ENCODE measurements around the gene COL5A1.

Gene COL5A1

DNA sequence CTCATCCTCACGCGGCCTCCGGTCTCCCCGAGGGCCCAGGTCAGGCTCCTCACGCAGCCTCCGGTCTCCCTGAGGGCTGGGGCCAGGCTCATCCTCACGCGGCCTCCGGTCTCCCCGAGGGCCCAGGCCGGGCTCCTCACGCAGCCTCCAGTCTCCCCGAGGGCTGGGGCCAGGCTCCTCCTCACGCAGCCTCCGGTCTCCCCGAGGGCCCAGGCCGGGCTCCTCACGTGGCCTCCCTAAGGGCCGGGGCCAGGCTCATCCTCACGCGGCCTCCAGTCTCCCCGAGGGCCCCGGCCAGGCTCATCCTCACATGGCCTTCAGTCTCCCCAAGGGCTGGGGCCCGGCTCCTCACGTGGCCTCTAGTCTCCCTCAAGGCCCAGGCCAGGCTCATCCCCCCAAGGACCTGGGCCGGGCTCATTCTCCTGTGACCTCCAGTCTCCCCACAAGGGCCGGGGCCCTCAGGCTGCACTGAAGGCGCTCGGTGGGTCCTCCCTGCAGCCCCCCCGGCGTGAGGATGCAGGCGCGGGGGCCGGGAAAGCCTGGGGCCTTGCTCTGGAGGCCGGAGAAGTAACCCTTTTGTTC is 187.8 kb downstream of the COL5A1 start:
- Mint-ChIP-seq H3K27ac (no peak overlapping the region), H3K4me1 (no peaks in the 10 kb centered on the region), H3K9me3 (no peaks in the 10 kb centered on the region), H3K4me3 (no peak overlapping the region), H3K27me3 (ENCODE audit: low read depth) (no peaks in the 10 kb centered on the region), H3K36me3 (ENCODE audit: low read depth) (peaks cover 14% of the 10 kb centered on the region)
- TF ChIP-seq, protein P1, sequence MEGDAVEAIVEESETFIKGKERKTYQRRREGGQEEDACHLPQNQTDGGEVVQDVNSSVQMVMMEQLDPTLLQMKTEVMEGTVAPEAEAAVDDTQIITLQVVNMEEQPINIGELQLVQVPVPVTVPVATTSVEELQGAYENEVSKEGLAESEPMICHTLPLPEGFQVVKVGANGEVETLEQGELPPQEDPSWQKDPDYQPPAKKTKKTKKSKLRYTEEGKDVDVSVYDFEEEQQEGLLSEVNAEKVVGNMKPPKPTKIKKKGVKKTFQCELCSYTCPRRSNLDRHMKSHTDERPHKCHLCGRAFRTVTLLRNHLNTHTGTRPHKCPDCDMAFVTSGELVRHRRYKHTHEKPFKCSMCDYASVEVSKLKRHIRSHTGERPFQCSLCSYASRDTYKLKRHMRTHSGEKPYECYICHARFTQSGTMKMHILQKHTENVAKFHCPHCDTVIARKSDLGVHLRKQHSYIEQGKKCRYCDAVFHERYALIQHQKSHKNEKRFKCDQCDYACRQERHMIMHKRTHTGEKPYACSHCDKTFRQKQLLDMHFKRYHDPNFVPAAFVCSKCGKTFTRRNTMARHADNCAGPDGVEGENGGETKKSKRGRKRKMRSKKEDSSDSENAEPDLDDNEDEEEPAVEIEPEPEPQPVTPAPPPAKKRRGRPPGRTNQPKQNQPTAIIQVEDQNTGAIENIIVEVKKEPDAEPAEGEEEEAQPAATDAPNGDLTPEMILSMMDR (IDR thresholded peaks at IDR 0.05; ENCODE audit: unreplicated experiment in 3 of 3) = no peak

DNA sequence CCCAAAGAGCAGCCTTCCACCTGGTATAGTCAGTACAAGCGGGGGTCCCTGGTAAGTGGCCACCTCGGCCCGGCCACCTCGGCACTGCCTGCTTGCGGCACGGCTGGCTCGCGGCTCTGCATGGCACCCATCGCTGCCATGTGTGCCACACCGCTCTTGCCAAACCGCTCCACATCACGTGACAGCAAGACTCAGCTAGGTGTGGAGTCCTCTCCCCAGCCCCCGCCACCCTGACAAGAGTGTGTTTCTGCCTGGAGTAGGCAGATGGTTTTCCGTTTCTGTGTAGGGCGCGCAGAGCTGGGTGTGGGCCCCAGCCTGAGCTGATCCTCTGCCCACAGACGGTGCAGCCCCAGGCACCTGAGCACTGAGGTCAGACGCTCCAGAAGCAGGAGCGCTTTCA is 188.5 kb downstream of the COL5A1 start:
- no peaks in the 10 kb centered on the region for H3K27me3 Mint-ChIP-seq (ENCODE audit: low read depth)
- peaks cover 13% of the 10 kb centered on the region for H3K36me3 Mint-ChIP-seq (ENCODE audit: low read depth)
- H3K27ac Mint-ChIP-seq = no peak overlapping the region
- no peaks in the 10 kb centered on the region for H3K9me3 Mint-ChIP-seq
- H3K4me1 Mint-ChIP-seq = no peaks in the 10 kb centered on the region
- TF ChIP-seq, protein P1 (IDR thresholded peaks at IDR 0.05; ENCODE audit: unreplicated experiment in 3 of 3) = no peak
- no peak overlapping the region for H3K4me3 Mint-ChIP-seq

DNA sequence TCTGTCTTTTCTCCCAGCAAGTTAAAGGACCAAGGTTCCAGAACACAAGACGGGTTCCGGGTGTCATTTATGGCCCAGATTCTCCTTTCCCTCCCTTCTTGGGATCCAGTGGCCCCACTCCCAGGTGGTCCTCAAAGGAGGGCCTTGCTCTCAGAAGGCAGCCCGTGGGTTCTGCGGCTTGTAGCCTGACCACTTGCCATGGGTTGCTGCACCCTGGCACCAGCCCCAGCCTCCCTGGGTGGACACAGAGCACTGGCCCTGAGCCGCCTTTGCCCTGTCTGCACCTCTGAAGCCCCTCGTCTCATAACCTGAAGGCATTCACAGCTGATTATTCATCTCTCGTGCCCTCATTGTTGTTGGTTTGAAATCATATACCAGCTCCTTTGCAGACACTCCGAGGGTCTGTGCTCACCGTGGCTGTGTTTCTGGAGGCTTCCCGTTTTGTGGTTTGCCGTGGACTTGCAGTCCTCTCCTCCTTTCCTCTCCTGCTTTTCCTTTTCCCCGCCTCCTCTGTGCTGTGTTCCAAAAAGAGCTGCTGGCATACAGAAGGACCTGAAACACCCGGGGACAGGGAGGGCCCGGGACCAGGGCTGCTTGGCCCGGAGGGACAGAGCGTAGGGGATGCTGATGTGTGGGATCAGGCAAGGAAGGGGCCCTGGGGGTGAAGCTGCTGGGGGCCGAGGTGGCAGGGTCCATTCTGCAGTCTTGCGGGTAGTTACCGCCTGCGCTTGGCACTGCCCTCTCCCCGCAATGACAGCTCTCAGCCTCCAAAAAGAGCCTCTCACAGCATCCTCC is 189.5 kb downstream of the COL5A1 start:
- no peak overlapping the region for H3K27ac Mint-ChIP-seq
- H3K9me3 Mint-ChIP-seq = no peaks in the 10 kb centered on the region
- H3K4me3 Mint-ChIP-seq = no peak overlapping the region
- H3K36me3 Mint-ChIP-seq (ENCODE audit: low read depth) = peaks cover 11% of the 10 kb centered on the region
- no peaks in the 10 kb centered on the region for H3K4me1 Mint-ChIP-seq
- no peaks in the 10 kb centered on the region for H3K27me3 Mint-ChIP-seq (ENCODE audit: low read depth)
- TF ChIP-seq, protein P1 (IDR thresholded peaks at IDR 0.05; ENCODE audit: unreplicated experiment in 3 of 3) = no peak

DNA sequence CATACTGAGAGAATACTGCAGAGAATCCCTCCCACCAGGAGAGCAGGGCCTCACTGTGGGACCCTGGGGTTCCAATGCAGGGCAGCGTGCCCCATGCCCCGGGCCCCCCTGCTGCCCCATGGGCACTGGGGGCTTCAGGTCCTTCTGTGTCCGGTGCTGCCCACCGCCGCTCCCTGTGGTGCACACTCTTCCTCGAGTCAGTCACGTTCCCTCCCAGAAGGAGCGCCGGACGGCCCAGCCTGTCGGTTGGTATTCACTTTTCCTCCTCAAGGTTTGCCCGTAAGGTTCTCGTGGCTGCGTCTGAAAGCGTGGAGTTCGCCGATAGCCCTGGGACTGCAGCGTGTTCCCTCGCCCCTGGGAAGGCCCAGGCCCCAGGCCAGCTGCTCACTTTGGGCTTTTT is 190.9 kb downstream of the COL5A1 start:
- H3K36me3 Mint-ChIP-seq (ENCODE audit: low read depth) = peaks cover 4% of the 10 kb centered on the region
- TF ChIP-seq, protein P1 (IDR thresholded peaks at IDR 0.05; ENCODE audit: unreplicated experiment in 3 of 3) = no peak
- no peaks in the 10 kb centered on the region for H3K27me3 Mint-ChIP-seq (ENCODE audit: low read depth)
- H3K27ac Mint-ChIP-seq = no peak overlapping the region
- no peaks in the 10 kb centered on the region for H3K4me1 Mint-ChIP-seq
- H3K4me3 Mint-ChIP-seq = no peak overlapping the region
- no peaks in the 10 kb centered on the region for H3K9me3 Mint-ChIP-seq

DNA sequence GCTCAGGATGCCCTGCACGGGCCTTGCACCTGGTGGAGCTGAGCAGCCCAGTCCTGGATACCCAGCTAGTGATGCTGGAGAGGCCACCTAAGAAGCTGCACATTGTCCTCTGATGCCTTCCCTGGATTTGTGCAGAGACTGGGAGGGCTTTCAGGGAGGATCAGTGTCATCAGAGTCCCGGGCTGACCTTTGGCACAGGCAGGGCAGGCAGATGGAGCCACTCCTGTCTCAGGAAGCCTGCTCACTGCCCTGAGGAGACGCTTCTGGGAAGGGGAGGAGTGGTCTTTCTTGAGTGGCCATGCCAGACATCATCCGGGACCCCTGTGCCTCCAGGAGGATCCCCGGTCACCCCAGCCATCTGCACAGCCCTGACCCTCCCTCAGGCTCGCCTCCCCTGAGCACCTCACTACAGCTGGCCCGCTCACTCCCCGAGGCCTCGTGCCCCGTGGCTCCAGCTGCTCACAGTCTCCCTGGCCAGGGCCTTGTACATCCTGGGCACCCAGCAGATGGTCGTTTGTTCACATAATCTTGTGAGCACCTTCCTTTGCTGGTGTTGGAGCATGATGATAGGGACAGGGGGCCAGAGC is 191.8 kb downstream of the COL5A1 start:
- H3K36me3 Mint-ChIP-seq (ENCODE audit: low read depth) = peaks cover 6% of the 10 kb centered on the region
- TF ChIP-seq, protein P1 (IDR thresholded peaks at IDR 0.05; ENCODE audit: unreplicated experiment in 3 of 3) = no peak
- no peak overlapping the region for H3K27ac Mint-ChIP-seq
- H3K9me3 Mint-ChIP-seq = no peaks in the 10 kb centered on the region
- H3K27me3 Mint-ChIP-seq (ENCODE audit: low read depth) = no peaks in the 10 kb centered on the region
- H3K4me3 Mint-ChIP-seq = no peak overlapping the region
- no peaks in the 10 kb centered on the region for H3K4me1 Mint-ChIP-seq

Measured in nephron (organoid).